Adrenal gland (tissue), 12 donors: Measurements from ENCODE around the gene GALE. TPM values are rescaled to one million over a fixed set of nuclear protein-coding genes. Genes with fewer than 3 reads are reported as not detected.
"Not testable (repeated sequence)": the region's sequence is repeated elsewhere in the genome, so short reads cannot be mapped to it uniquely, and the experiment has no call there.

Experiments used
- DNase-seq, 7 donors: peaks; one replicate each; pipeline ENCODE4 v3.0.0-alpha.2; 2019 to 2020
- H3K27ac ChIP-seq, 5 donors: fragments of 200-600 bp; sonication (generic) in 4 of 5; 1 replicate in 3 of 5; 2 replicates in 2 of 5; pipeline versions ENCODE4 v1.5.1 to v1.8.0; 2016 to 2020; ENCODE audit warnings: mild to moderate bottlenecking in 1 of 5
- H3K27me3 ChIP-seq: fragments of 200-600 bp; 2 replicates; pipeline ENCODE4 v1.8.0; 2021
- H3K36me3 ChIP-seq, 2 donors: fragments of 200-600 bp; replicated peaks in 1 of 2; 1 replicate in 1 of 2; 2 replicates in 1 of 2; pipeline versions ENCODE4 v1.5.1 to v1.8.0; 2018 to 2022
- H3K4me1 ChIP-seq, 2 donors: fragments of 200-600 bp; replicated peaks in 1 of 2; 1 replicate in 1 of 2; 2 replicates in 1 of 2; pipeline versions ENCODE4 v1.5.1 to v1.8.0; 2018 to 2021
- H3K4me3 ChIP-seq, 4 donors: fragments of 200-600 bp; sonication (generic) in 3 of 4; one replicate each; pipeline ENCODE4 v1.5.1; 2016 to 2018
- H3K9me3 ChIP-seq, 3 donors: fragments of 200-600 bp; sonication (generic) in 1 of 3; replicated peaks in 1 of 3; 1 replicate in 2 of 3; 2 replicates in 1 of 3; pipeline versions ENCODE4 v1.5.1 to v1.8.0; 2016 to 2021
- CTCF ChIP-seq, 6 experiments: fragments of 450-650 bp in 4 of 6; fragments of 200-600 bp in 2 of 6; sonication (generic) in 1 of 6; IDR thresholded peaks; 1 replicate in 5 of 6; 2 replicates in 1 of 6; pipeline versions ENCODE4 v1.5.1 to v1.8.0; 2016 to 2021; ENCODE audit warnings: antibody characterized with exemption in 6 of 6, mild to moderate bottlenecking in 2 of 6, moderate library complexity in 1 of 6
- POLR2A ChIP-seq, 2 donors: fragments of 450-650 bp; IDR thresholded peaks; one replicate each; pipeline ENCODE4 v1.6.1; 2017; ENCODE audit warnings: antibody characterized with exemption in 2 of 2, mild to moderate bottlenecking in 2 of 2, moderate library complexity in 1 of 2
- WGBS, 4 donors: extraction: QIAGEN DNeasy Blood & Tissue Kit in 2 of 4; methylation state at CpG; one replicate each; pipeline versions ENCODE4 v1.1.5 to v1.1.7; 2013 to 2017; 5-methylcytosine and 5-hydroxymethylcytosine counted together
- intact Hi-C, 2 donors: fragments of 100-400 bp; cut with DNase I; formaldehyde crosslinking; loops; one replicate each; pipeline versions ENCODE4 v1.14.1 to v1.15.0; 2022 to 2023
- polyA plus RNA-seq, 3 donors: library from polyadenylated mRNA; stranded (reverse); fragments of 200-250 nt in 2 of 3; fragments of 350-450 nt in 1 of 3; fragmentation: Illumina TruSeq in 1 of 3; extraction: RNeasy Lipid Tissue Mini Kit (QIAGEN cat#74804) in 1 of 3; gene quantifications; one replicate each; pipeline ENCODE4 v1.2.3, GENCODE V29; 2013 to 2014
- total RNA-seq, 9 donors: library from RNA; depleted of rRNA in 4 of 9; stranded (reverse); fragments of >200 nt in 4 of 9; fragments of 120-200 nt in 1 of 9; fragmentation: NEBNext Ultra II Directional in 1 of 9; extraction: Animal tissue kit (Norgen Biotek cat#: 25700) in 1 of 9; gene quantifications; one replicate each; pipeline versions ENCODE4 v1.1.0 to v1.2.4, GENCODE V29; 2013 to 2023
- donor health status: healthy with polysubstance abuse.
- donor health status: Bipolar disorder and iron deficiency.
- donor health status: DM: yes; HTN: yes; CAD: no.
- donor health status: DM: no; HTN: no; CAD: no.
- donor health status: DM: no; HTN: no; CAD: no.
- donor health status: DM: yes; HTN: yes; CAD: no.

The GALE gene
- total and polyA plus RNA-seq, 12 donors = 12.0 to 80.8 (median 29.9) TPM

DNA sequence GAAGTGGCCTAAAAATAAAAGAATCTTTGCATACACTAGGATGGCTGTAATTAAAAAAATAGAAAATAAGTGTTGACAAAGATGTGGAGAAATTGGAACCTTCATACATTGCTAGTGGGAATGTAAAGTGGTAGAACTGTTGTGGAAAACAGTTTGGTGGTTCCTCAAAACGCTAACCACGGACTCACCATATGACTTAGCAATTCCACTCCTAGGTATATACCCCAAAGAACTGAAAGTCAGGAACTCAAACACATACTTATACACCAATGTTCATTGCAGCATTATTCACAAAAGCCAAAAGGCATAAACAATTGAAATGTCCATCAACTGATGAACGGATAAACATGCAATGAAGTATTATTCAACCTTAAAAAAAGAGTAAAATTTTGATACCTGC is 35.5 kb upstream of the GALE start:
- H3K27me3 ChIP-seq = no peaks in the 10 kb centered on the region
- DNase-seq = no peak
- intact Hi-C loops = no loop called here
- peaks cover 0 to 4% of the 10 kb centered on the region in 2 donors for H3K4me1 ChIP-seq
- TF ChIP-seq POLR2A (IDR thresholded peaks at IDR 0.05) = no peak
- TF ChIP-seq CTCF (IDR thresholded peaks at IDR 0.05) = no peak
- no peak overlapping the region for H3K27ac ChIP-seq
- H3K36me3 ChIP-seq = no peaks in the 10 kb centered on the region
- H3K4me3 ChIP-seq = no peak overlapping the region
- 61 to 72% (median 68%) methylated on average over 3 of the region's 3 CpGs for WGBS, 4 donors
- H3K9me3 ChIP-seq = no peaks in the 10 kb centered on the region

DNA sequence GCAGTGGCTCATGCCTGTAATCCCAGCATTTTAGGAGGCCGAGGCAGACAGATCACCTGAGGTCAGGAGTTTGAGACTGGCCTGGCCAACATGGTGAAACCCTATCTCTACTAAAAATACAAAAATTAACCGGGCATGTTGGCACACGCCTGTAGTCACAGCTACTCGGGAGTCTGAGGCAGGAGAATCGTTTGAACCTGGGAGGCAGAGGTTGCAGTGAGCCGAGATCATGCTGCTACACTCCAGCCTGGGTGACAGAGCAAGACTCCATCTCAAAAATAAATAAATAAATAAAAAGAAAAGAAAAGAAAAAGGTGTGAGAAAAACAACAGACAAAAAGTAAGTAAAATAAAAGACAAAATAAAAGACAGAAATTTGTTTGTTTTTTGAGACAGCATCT is 33.6 kb upstream of the GALE start:
- H3K9me3 ChIP-seq, H3K27ac ChIP-seq, H3K4me1 ChIP-seq, H3K36me3 ChIP-seq, DNase-seq, H3K27me3 ChIP-seq, H3K4me3 ChIP-seq, intact Hi-C loops: not testable (repeated sequence)
- WGBS, 4 donors = 73 to 83% (median 77%) methylated on average over 6 of the region's 6 CpGs

DNA sequence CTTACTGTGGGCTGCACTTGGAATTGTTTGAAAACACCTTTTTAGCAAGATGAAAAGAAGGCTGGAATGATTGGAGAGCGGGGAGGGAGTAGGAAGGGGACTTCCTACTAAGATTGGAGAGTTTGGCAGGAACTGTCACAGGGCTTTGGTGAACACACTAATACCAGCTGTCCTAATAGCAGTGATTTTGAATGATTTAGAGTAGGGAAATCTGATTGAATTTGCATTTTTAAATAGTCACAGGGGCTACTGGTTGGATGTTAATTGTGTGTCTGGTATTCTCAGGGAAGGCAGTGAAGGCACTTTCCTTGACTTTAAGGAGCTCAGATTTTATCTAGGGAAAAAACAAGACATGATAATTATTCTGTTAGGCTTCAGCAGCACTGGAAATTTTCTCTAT is 27.2 kb upstream of the GALE start:
- DNase-seq = no peak
- WGBS, 4 donors = 72 to 92% (median 85%) methylated on average over 1 of the region's 1 CpG
- Histone ChIP-seq H3K4me1 (peaks cover 0 to 10% of the 10 kb centered on the region in 2 donors), H3K27ac (no peak overlapping the region), H3K36me3 (no peaks in the 10 kb centered on the region), H3K4me3 (no peak overlapping the region), H3K27me3 (no peaks in the 10 kb centered on the region), H3K9me3 (no peaks in the 10 kb centered on the region)
- intact Hi-C loops = no loop called here
- TF ChIP-seq POLR2A (IDR thresholded peaks at IDR 0.05) (no peak), CTCF (IDR thresholded peaks at IDR 0.05) (no peak)

GRCh38 chr1:23826590-23826989 is 26.0 kb upstream of the GALE start:
- intact Hi-C loops, H3K9me3 ChIP-seq: not testable (repeated sequence)
- WGBS, 4 donors = 95 to 99% (median 97%) methylated on average over 13 of the region's 13 CpGs

DNA sequence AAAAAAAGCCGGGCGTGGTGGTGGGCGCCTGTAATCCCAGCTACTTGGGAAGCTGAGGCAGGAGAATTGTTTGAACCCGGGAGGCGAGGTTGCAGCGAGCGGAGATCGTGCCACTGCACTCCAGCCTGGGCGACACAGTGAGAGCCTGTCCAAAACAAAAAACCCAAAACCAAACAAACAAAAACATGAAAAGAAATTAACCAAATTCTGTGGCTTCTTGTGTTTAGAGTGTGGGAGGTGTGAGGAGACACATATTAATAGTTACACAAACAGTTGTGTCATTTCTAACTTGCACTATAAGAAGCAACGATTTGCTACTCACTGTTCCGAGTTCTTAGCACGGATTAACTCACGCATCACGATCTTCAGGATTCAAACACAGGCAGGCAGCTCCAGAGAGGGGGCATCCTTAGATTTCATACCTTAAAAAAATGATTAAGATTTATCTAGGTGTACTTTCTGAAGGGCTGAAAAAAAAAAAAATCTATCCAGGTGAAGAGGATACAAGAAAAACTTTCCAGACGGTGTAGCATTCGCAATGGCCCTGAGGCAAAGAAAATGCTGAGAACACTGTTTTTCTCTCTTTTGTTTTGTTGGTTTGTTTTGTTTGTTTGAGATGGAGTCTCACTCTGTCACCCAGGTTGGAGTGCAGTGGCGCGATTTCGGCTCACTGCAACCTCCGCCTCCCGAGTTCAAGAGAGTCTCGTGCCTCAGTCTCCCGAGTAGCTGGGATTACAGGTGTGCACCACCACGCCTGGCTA is 25.4 kb upstream of the GALE start:
- no peak for DNase-seq
- WGBS, 4 donors = 61 to 65% (median 62%) methylated on average over 24 of the region's 24 CpGs
- Histone ChIP-seq H3K27ac (peak overlapping the region in 2 of 5 donors; percentile 86 to 91), H3K9me3 (no peaks in the 10 kb centered on the region), H3K27me3 (no peaks in the 10 kb centered on the region), H3K36me3 (no peaks in the 10 kb centered on the region), H3K4me1 (peaks cover 0 to 10% of the 10 kb centered on the region in 2 donors), H3K4me3 (peak overlapping the region in 2 of 4 donors; percentile 89 to 92)
- intact Hi-C loops = no loop called here
- TF ChIP-seq POLR2A (IDR thresholded peaks at IDR 0.05) = no peak
- TF ChIP-seq CTCF (IDR thresholded peaks at IDR 0.05) = no peak

More at GRCh38 chr1:23826590-23826989, 26.0 kb upstream of the GALE start:
- H3K4me1 ChIP-seq, H3K4me3 ChIP-seq, DNase-seq, H3K36me3 ChIP-seq, H3K27me3 ChIP-seq, H3K27ac ChIP-seq: not testable (repeated sequence)
